A549 treated with RU486 at 1 μM for 4 hours (cell line): ENCODE measurements around the gene ARL6IP5. TPM values are rescaled to one million over a fixed set of nuclear protein-coding genes. Genes with fewer than 3 reads are reported as not detected.

ENCODE experiments used
- total RNA-seq: library from RNA; stranded (reverse); fragments of 200-300 nt; extraction: Qiagen RNA extraction; gene quantifications from 5 replicates; pipeline ENCODE4 v1.2.3, GENCODE V29; 2022; ENCODE audit warnings: low read depth

The ARL6IP5 gene, protein sequence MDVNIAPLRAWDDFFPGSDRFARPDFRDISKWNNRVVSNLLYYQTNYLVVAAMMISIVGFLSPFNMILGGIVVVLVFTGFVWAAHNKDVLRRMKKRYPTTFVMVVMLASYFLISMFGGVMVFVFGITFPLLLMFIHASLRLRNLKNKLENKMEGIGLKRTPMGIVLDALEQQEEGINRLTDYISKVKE
- total RNA-seq: 76.9 to 97.9 TPM (median 88.0 TPM) in 5 replicates

DNA sequence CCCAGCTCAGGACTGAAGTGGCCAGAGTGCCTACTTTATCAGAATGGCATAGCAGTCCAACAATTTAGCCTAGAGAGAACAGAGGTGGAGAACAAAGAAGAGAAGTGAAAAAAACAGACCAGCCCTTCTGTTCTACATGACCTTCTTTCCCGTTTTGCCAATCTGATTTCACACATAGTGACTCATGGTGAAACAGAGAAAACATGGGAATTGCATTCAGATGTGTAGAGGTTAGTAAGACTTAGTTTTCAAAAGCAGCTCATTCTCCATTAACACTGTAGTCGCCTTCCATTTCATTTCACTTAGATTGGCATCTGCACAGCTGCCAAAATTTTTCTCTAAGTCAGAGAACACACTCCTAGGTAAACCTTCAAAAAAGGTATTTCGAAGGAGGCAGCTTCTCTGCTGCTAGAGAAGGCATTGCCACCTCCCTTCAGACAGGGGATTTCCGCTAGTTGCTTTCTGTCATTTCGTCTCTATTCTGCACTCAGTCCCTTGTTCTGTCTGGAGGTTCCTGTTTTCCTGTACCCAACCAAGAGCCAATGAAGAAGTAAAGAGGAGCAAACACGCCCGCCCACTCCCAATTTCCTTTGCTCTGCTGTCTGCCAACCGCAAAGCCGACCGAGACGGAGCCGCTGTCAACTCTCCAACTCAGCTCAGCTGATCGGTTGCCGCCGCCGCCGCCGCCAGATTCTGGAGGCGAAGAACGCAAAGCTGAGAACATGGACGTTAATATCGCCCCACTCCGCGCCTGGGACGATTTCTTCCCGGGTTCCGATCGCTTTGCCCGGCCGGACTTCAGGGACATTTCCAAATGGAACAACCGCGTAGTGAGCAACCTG lies at the start of gene ARL6IP5:
Gene ARL6IP5, plus strand, starts transcription at position 612 of the 842 bp plus-strand sequence. Its CDS starts 111 bp downstream, at position 723.

GRCh38 chr3:69051756-69052471 lies 32.8 kb upstream of the ARL6IP5 start, which contains the start of gene TMF1:
Gene TMF1 (minus strand): TSS chr3:69052333. CDS start chr3:69052086, 247 bp downstream.

GRCh38 chr3:69080233-69080920 lies 4.4 kb upstream of the ARL6IP5 start, which contains the start of gene UBA3:
Gene UBA3 (minus strand): TSS chr3:69080365. CDS start chr3:69080353, 12 bp downstream.

DNA sequence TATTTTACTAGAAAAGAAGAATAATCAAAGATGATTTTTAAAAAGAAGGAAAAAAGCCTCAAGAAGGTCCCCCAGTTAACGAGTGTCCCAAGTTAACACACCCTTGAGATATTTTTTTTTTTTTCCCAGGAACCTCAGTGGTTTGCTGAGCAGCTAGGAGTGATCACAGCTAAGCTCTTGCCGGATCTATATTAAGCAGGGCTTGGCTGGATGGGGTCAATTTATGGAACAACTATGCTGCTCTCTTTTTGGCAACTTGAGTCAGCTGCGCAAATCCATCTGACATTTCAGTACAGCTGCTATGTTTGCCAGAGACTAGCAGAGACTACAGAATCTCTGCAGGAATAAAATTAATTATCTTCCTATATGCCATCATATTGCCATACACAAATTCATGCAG lies 37.7 kb downstream of the ARL6IP5 start, which contains the start of gene LMOD3:
Gene LMOD3, minus strand, starts transcription at position 193 of the 400 bp plus-strand sequence. CDS start 209 bp downstream, outside the sequence.

Other genes starting within 250 kb of the ARL6IP5 start
- not detected in 5 replicates for gene TAFA4, start 152.4 kb upstream of the ARL6IP5 start, total RNA-seq
- gene EOGT, start 71.3 kb upstream of the ARL6IP5 start, total RNA-seq: 4.5 to 14.8 TPM (median 10.6 TPM) in 5 replicates
- 8.8 to 16.6 TPM (median 14.8 TPM) in 5 replicates for gene TMF1, start 32.6 kb upstream of the ARL6IP5 start, total RNA-seq
- 19.5 to 33.2 TPM (median 25.2 TPM) in 5 replicates for gene UBA3, start 4.6 kb upstream of the ARL6IP5 start, total RNA-seq
- not detected in 5 replicates for gene LMOD3, start 37.7 kb downstream of the ARL6IP5 start, total RNA-seq